Measurements from ENCODE around the gene SFI1.
"Not testable (repeated sequence)": the region's sequence is repeated elsewhere in the genome, so short reads cannot be mapped to it uniquely, and the experiment has no call there.

SFI1 gene

DNA sequence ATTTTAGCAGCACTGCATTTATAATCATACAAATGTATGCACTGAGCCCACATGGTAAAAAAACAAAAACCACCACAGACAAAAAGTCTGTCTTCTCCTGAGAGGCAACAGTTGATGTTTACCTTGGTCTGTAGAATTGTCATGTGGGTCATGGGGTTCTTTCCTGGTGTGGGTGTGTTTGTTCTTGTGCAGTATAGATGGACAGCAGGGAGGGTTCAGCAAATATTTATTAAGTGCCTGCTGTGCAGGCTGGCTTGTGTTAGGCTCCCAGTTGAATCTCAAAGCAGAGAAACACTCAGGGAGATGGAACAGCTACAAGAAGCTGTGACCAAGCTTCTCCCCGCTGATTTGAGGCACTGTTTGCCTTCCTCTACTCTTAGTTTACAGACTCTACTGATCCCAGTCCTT is 83.5 kb downstream of the SFI1 start:
- TF ChIP-seq, protein P1, sequence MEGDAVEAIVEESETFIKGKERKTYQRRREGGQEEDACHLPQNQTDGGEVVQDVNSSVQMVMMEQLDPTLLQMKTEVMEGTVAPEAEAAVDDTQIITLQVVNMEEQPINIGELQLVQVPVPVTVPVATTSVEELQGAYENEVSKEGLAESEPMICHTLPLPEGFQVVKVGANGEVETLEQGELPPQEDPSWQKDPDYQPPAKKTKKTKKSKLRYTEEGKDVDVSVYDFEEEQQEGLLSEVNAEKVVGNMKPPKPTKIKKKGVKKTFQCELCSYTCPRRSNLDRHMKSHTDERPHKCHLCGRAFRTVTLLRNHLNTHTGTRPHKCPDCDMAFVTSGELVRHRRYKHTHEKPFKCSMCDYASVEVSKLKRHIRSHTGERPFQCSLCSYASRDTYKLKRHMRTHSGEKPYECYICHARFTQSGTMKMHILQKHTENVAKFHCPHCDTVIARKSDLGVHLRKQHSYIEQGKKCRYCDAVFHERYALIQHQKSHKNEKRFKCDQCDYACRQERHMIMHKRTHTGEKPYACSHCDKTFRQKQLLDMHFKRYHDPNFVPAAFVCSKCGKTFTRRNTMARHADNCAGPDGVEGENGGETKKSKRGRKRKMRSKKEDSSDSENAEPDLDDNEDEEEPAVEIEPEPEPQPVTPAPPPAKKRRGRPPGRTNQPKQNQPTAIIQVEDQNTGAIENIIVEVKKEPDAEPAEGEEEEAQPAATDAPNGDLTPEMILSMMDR (IDR thresholded peaks at IDR 0.05; ENCODE audit: low read depth, low read length, missing control alignments), result no peak
- DNase-seq (ENCODE audit: low read depth), result no peak
- no peak overlapping the region for H3K4me3 ChIP-seq (ENCODE audit: low read depth, low read length)

DNA sequence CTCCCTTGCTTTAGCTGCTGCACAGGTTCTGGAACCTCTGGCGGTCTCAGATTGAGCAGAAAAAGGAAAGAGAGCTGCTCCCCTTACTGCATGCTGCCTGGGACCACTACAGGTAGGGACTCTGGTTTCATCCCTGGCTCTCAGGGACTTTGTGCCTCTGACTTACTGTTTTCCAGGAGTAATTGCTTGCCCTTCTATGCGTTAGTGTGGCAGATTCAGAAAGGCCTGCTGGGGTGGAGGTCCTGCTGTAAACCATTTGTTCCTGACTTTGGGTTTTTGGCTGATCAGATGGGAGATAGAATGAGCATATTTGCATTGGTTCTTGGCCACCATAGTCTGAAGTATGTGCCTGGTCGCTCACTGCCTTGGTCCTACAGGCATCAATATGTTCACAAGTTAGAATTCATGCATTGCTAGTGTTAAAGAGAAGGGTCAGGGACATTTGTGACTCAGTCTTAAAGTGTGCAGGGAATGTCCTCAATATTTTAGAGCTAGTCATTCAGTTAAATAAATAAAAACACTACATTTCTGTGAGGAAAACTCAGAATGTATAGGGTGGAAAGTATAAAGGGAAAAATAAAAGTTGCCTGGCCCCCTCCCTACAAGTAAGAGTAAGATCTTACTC is 87.6 kb downstream of the SFI1 start:
- no peak for DNase-seq (ENCODE audit: low read depth)
- no peak overlapping the region for H3K4me3 ChIP-seq (ENCODE audit: low read depth, low read length)
- TF ChIP-seq, protein P1 (IDR thresholded peaks at IDR 0.05; ENCODE audit: low read depth, low read length, missing control alignments), result no peak

GRCh38 chr22:31584804-31585160 is 88.4 kb downstream of the SFI1 start:
- DNase-seq (ENCODE audit: low read depth), result no peak
- H3K4me3 ChIP-seq (ENCODE audit: low read depth, low read length), result no peak overlapping the region
- TF ChIP-seq, protein P1 (IDR thresholded peaks at IDR 0.05; ENCODE audit: low read depth, low read length, missing control alignments), result no peak

- no peak for DNase-seq (ENCODE audit: low read depth)
- TF ChIP-seq, protein P1 (IDR thresholded peaks at IDR 0.05; ENCODE audit: low read depth, low read length, missing control alignments), result no peak
- no peak overlapping the region for H3K4me3 ChIP-seq (ENCODE audit: low read depth, low read length)
Observed at GRCh38 chr22:31585161-31585859, 89.0 kb downstream of the SFI1 start.

GRCh38 chr22:31586137-31586920 is 90.0 kb downstream of the SFI1 start:
- TF ChIP-seq, protein P1 (IDR thresholded peaks at IDR 0.05; ENCODE audit: low read depth, low read length, missing control alignments), result no peak
- H3K4me3 ChIP-seq (ENCODE audit: low read depth, low read length), result no peak overlapping the region
- no peak for DNase-seq (ENCODE audit: low read depth)

GRCh38 chr22:31588970-31589675 is 92.8 kb downstream of the SFI1 start:
- TF ChIP-seq, protein P1 (IDR thresholded peaks at IDR 0.05; ENCODE audit: low read depth, low read length, missing control alignments), result no peak
- DNase-seq (ENCODE audit: low read depth), result no peak
- H3K4me3 ChIP-seq (ENCODE audit: low read depth, low read length), result no peak overlapping the region

DNA sequence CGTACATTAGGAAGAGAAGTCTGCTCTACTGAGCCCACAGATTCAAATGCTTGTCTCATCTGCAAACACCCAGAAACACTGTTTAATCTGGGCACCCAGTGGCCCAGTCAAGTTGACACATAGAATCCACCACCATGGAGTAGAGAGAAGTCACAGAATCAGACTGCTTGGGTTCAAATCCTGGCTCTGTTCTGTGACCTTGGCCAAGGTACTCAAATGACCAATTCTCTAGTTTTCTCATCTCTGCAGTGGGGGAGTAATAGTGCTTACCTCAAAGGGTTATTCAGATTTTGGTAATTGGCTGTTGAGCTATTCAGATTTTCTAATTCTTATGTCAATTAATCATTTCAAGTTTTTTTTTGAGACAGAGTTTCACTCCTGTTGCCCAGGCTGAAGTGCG is 93.8 kb downstream of the SFI1 start:
- not testable (repeated sequence) for H3K4me3 ChIP-seq (ENCODE audit: low read depth, low read length); DNase-seq (ENCODE audit: low read depth)
